ENCODE measurements around the gene PLEKHA6.

PLEKHA6 gene

GRCh38 chr1:204286831-204287421, 72.8 kb downstream of the PLEKHA6 start:
- no peak for DNase-seq (ENCODE audit: low spot score)

DNA sequence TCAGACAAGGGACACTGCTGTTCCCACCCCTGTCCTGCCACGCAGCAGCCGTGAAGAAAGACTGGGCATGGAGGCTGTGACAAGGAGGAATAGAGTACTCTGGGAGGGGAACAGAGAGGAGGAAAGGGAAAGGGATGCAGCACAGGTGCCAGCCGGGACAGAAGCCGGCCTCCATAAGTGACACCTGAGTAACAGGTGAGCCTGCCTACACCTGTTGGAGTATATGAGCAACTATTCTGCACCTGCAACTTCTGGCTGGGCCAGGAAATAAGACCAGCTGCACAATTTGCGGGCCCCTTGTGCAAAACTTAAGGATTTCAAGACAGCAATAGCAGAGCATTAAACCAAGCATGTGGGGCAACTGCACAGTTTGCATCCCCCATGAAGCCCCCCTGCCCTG, 73.4 kb downstream of the PLEKHA6 start:
- no peak for DNase-seq (ENCODE audit: low spot score)

DNA sequence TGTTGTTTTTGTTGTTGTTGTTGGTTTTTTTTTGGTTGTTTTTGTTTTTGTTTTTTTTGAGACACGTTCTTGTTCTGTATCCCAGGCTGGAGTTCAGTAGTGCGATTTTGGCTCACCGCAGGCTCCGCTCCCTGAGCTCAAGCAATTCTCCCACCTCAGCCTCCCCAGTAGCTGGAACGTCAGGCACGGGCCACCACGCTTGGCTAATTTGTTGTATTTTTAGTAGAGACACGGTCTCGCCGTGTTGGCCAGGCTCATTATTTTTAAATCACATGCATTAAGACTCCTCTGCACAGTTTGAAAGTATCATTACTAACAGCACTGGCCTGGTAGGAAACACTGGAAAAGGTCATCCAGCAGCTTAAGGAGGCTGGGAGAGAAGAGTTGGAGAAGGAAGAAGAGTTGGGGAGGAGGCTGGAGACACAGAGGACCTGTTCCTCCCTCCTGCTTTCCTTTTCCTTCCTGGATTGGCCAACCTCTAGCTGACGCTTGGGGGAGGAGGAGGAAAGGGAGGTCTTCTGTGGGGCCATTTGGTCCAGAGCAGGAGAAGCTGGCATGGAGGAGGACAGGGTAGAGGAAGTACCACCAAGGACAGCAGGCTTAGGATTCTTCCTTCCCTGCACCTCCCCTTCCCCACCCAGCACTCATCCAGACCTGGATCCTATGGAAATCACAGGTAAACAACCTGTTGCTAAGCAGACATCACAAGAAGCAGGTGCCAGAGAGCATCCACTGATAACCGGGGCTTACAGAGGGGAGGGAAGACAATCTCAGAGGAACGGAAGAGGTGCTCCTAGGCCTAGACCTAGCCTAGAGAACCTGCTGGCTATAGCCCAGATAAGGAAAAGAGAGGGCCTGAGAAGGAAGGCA, 74.1 kb downstream of the PLEKHA6 start:
- no peak for DNase-seq (ENCODE audit: low spot score)

DNA sequence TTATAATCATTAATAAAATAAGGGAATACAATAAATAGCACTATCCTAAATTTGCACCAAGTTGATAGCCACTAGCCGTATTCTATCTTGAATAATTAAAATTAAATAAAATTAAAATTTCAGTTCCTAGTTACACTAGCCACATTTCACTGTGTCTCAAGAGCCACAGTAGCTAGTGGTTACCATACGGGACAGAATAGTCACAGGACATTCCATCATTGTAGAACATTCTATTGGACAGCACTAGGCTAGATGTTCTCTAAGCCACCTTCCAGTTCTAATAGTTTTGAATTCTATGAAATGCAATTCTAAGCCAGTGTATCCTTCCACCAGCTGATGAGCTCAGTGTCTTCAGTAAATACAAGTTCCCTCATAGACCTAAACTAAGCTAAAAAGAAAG, 74.8 kb downstream of the PLEKHA6 start:
- no peak for DNase-seq (ENCODE audit: low spot score)

GRCh38 chr1:204283711-204284651, 75.7 kb downstream of the PLEKHA6 start:
- DNase-seq (ENCODE audit: low spot score): no peak

DNA sequence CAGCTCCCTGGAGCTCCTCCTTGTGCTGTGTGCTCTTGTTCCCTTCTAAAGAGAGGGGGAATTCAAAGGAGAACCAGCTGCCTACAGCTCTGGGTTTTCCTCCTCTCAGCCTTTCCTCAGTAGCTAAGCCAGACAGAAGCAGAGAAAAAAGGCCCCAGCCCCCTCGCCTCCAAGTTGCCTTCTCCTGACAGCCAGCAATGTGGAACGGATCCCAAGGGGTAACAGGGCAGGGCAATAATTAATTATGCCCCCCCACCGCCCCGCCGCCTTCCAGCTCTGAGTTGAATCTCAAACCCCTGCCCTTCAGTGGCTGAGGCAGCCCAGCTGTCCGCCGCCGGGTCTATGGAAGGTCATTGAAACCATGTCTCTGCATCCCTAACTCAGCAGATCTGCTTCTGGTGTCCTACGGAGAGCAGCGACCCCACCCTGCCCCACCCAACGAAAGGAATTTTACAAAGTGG, 76.9 kb downstream of the PLEKHA6 start:
- no peak for DNase-seq (ENCODE audit: low spot score)

DNA sequence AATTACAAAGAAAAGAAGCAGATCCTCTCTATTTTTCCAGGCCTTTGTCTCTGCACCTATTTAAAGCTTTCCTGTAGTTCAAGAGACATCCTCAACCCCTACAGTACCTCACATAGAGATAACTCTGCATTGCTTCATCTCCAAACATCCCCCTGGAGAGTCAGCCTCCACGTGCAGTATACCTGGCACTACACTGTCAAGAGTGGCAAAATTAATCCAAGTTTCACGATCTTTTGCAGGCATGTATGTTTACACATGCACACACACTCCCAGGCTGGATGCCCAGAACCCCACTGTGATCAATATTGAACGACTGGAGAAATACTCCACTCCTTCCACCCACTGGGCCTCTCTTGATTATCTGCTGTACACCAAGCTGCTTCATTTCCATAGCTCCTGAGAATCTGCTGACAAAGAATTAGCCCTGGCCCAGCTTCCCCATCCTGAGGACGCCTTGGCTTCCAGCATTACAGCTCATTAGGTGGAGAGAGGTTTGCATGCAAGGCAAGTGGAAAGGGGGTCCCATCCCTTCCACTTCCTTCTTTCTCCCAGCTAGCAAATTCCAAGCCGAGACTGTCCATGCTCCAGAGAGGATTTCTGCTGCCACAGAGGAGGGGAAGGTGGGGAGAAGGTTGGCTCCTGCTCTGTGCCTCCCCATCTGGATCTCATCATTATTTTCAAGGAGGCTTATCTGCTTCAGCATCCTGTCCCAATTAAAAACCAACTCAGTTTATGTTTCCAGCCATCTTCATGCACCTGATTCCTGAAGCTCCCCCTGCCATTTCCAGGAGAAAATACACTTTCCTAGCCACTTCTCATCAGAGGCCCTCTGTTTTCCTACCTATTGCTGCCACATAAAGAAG, 79.4 kb downstream of the PLEKHA6 start:
- DNase-seq (ENCODE audit: low spot score): no peak

DNA sequence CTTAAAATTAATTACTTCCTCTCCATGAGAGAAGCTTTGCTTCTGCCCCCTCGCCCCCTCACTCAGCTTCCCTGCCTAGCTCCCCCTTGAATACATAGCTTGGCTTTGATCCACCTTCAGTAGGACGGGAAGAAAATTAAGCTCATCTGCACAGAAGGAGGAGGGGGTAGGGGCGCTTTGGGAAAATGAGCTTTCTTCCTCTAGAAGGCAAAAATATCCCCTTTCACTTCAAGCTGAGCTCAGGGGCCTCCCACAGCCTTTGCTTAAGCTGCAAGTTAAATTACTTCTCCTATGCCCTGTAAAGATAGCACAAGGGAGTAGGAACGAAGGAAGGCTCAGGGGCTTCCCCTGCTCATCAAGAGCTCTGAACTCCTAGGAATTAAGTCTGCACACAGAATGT, 80.8 kb downstream of the PLEKHA6 start:
- no peak for DNase-seq (ENCODE audit: low spot score)

- DNase-seq (ENCODE audit: low spot score): no peak
Observed at GRCh38 chr1:204278251-204278650, 81.5 kb downstream of the PLEKHA6 start.

- DNase-seq (ENCODE audit: low spot score): no peak
Observed at GRCh38 chr1:204277563-204278219, 82.0 kb downstream of the PLEKHA6 start.

- no peak for DNase-seq (ENCODE audit: low spot score)
Observed at GRCh38 chr1:204275695-204276370, 83.9 kb downstream of the PLEKHA6 start.

GRCh38 chr1:204274446-204274845, 85.3 kb downstream of the PLEKHA6 start:
- no peak for DNase-seq (ENCODE audit: low spot score)

DNA sequence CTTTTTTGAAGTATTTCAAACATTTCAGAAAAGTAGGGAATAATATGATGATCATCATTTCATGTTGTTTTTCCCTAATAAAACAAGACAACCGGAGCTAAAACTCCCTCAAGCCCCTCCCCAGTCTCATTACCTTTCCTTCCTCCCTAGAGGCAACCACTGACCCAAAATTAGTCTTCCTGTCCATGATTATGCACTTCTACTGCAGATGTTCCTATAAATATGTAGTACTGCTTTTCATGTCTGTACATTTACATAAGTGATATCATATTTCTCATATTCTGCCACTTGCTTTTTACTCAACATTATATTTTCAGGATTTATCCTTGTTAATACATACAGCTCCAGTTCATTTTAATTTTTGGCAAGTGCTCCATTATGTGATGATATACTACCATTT, 87.2 kb downstream of the PLEKHA6 start:
- no peak for DNase-seq (ENCODE audit: low spot score)

DNA sequence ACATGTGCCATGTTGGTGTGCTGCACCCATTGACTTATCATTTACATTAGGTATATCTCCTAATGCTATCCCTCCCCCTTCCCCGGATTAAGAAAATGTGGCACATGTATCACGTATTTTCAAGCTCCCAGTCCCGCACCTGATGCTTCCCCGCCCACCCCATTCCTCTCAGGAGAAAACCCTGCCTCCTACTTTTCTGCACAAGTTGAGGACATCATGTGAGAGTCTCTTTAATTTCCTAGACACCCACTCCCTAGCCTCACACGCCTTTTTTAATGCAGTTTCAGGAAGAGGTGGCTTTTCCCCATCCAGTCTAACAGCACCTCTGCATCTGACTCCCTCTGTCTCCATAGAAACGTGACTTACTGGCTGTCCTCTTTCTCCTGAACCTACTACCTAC, 87.8 kb downstream of the PLEKHA6 start:
- no peak for DNase-seq (ENCODE audit: low spot score)

- no peak for DNase-seq (ENCODE audit: low spot score)
Observed at GRCh38 chr1:204268101-204268500, 91.6 kb downstream of the PLEKHA6 start.

DNA sequence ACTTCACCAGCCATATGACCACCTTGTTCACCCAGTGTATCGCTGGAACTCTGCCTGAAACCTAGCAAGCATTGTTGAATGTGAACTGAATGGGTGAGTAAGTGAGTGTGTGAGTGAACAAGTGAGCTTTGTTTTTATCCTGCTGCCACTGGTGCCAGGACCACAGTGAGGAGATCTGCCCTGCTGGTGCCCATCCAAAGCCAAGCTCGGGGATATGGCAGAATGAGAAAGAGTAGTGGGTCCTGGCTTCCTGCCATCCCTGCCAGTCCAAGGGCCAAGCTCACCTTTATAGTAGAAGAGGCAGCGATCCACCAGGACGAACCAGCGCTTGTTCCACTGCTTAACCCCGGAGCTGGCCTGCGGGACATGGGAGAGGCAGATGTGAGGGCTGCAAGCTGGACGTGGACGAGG, 92.5 kb downstream of the PLEKHA6 start:
- no peak for DNase-seq (ENCODE audit: low spot score)

DNA sequence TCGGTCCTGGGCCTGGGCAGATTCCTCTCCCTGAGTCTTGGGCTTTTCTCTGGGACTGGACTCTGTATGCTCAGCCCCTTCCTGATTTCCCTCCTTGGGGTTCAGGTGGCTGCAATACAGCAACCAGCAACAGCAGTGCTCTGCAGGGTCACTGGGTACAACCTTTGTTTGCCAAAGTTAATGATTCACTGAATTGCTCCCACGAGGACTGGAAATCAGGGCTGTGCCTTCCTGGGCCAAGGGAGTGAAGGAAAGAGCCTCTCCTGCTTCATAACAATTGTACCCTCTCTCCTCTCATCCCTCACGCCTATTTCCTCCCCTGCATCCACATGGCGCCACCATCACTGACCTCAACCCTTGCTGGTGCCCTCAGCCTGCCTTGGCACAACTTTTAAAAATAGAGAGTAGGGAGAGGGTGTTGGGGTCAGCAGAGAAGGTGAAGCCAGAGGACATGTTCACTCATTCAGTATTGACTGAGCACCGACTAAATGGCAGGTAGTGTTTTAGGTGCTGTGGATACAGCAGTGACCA, 93.2 kb downstream of the PLEKHA6 start:
- DNase-seq (ENCODE audit: low spot score): no peak

GRCh38 chr1:204265665-204266064, 94.1 kb downstream of the PLEKHA6 start:
- DNase-seq (ENCODE audit: low spot score): peak; percentile 75

- DNase-seq (ENCODE audit: low spot score): no peak
Observed at GRCh38 chr1:204264805-204265204, 94.9 kb downstream of the PLEKHA6 start.
